MV-4-11 (cell line): ENCODE measurements around the gene ZNF20.

Experiments used
- DNase-seq: peaks from one replicate; lab custom pipeline; 2025; lab: John Stamatoyannopoulos, UW

Gene ZNF20

DNA sequence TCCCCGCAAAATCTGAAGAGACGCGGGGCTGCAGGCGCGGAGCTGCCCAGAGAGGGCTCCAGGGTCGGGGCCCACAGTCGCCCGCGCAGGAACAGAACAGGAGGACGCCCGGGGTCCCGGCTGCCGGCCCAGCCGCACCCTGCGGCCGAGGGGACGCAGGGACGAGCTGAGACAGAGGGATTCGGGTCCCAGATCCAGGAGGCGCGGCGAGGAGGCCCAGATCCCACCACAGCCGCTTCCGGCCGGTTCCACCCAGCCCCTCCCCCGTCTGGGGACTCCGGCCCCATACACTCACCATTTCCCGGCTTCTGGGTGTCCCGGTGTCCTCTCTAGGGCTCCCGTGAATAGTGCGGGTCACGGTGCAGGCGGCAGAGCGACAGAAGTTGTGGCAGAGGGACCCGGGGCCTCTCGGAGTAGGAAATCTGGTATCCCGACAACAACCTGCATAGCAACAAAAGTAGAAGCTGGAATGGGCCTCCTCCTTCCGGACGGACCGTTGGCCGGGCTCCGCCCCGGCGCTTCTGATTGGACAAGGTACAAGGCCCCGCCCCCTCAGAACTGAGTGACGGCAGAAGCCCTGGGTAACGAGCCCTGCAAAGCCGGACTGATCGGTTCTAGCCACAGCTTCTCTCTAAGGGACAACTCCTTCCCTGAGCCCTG lies at the start of gene ZNF20:
Gene ZNF20, minus strand, starts transcription at position 466 of the 660 bp plus-strand sequence. Its CDS starts 168 bp downstream, at position 298.
- DNase-seq: peak; percentile 97

DNA sequence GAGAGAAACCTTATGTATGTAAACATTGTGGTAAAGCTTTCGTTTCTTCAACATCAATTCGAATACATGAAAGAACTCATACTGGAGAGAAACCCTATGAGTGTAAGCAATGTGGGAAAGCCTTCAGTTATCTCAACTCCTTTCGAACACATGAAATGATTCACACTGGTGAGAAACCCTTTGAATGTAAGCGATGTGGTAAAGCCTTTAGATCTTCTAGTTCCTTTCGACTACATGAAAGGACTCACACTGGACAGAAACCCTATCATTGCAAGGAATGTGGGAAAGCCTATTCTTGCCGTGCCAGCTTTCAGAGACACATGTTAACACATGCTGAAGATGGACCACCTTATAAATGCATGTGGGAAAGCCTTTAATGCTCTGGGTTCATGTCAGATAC lies 47.5 kb upstream of the ZNF20 start:
- peak; percentile 39 for DNase-seq

DNA sequence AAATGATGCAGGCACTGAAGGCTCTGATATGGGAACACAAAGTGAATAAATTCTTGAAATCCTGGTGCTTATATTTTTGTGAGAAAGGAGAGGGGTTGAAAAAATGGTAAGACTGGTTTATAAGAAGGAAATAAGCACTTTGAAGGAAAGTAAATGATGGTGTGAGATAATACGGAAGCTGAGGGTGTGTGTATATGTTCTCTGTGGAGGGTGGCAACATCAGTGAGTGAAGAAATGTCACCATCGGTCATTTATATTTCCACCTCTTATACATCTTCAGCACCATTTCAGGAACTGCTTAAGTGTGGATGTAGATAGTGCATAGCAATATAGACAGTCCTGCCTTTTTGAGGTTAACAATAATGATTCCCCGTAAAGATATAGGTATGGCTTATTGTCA lies 40.2 kb upstream of the ZNF20 start:
- no peak for DNase-seq

DNA sequence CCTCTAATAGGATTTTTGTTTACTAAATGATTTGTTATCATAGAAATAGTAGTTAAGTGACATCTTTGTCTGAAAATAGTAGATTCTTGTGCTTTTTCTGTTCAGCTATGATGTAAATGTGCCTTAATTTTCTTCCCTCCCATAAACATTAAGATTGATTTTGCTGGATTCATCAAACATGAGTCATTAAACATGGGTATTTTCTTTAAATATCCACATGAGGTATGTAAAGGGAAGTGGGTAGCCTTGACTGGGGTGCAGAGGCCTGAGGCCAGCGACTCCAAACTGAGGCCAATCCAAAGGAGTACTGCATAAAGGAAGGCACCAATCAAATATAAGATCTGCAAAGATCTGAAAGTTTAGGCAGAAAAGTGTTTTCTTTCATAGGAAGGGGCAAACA lies 26.5 kb upstream of the ZNF20 start:
- DNase-seq: no peak

DNA sequence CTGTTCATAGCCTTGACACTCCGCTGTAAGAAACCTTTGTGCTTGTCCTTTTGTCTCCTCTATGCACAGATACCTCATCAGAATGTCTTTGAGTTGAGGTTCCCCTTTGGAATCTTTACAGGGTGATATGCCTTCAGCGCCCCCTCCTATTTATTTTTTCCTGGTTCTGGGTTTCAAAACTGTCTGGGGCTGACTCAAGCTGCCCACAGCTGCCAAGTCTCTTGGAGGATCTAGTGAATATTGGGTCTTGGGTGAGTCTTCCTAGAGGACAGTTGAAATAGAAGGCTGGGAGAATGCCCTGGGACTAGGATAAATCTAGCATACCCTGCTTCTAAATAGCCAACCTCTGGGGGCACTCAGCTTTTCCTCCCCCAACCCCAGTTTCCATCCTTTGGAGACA lies 23.7 kb upstream of the ZNF20 start:
- no peak for DNase-seq

DNA sequence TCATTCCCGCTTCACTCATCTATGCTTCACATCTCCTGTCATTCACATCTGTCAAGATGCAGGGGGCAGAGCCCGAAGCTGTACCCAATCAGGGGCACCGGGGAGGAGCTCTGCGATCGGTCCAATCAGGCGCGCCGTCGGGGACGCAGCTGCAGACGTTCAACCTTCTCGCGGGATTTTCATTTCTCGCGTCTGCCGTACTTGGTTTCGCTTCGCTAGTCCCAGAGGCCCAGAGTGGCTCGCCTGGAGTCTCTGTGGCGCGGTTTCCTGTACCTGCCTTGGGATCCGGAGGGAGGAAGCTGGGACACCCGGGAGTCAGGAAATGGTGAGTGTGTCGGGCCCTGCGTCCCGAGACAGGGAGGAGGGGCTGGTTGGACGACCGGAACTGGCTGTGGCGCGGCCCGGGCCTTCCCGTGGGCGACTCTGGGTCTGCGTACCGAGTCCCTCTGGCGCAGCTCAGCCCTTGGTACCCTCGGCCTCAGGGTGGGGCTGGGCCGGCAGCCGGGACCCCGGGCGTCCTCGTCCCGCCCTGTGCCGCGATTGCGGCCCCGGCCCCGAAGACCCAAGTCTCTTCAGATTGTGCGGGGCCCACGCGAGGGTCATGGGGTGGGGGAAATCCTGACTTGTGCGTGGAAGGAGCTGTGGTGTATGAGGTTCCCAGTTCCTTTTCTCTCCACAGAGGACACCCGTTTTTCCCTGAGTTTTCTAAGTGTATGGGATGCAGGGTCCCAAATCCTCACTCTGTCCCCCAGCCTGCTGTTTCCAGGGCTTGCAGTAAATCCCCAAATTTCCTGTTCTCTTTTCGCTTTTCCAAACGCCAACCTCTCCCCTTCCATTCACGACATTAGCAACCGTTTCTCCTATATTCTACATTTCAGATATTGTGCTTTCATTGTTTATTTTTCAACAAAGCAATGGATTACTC lies 23.0 kb upstream of the ZNF20 start, which contains the start of gene ZNF136:
Gene ZNF136, plus strand, starts transcription at position 215 of the 925 bp plus-strand sequence. Its CDS starts 108 bp downstream, at position 323.
- DNase-seq: peak; percentile 96

DNA sequence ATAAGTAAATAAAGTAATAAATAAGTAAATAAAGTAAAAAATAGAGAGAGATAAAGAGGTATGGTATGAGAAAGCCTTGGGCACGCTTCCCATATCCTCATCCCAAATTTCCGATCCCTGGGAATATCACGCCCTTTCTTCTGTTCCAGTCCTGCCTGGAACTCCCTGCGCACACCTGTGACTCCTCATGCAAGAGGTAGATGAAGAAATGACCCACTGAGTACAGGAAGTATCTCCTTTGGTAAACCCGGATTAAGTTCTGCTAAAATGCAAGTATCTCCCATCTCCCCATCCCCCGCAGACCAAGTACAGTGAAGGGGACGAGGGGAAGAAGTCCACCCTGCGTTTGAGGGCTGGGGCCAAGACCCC lies 22.3 kb upstream of the ZNF20 start:
- DNase-seq: no peak

DNA sequence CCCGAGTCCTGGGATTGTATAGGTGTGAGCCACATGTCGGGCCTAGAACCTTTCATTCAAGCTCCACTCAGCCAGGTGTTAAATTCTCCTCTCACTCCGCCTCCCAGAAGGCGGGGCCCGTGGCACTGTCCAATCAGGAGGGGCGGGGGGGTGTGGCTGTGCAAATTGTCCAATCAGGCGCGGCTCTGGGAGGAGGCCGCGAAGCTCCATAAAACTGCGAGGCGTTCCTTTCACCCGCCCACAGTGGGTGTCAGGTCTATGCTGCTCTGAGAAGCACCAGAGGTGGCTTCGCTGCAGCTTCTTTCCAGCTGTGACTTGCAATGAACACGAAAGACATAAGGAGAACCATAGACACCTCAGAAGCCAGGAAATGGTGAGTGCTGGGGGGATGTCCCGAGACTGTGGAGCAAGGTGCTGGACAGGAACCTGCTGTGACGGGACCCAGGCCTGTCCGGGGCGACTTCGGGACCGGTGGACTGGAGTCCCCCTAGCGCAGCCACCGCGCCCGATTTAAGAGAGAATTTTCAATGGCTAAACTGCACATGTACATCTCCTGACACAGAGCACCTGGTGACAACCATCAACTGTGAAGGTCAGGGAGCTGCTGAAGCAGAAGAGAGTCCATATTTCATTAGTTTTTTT lies 19.7 kb upstream of the ZNF20 start:
- DNase-seq: no peak

DNA sequence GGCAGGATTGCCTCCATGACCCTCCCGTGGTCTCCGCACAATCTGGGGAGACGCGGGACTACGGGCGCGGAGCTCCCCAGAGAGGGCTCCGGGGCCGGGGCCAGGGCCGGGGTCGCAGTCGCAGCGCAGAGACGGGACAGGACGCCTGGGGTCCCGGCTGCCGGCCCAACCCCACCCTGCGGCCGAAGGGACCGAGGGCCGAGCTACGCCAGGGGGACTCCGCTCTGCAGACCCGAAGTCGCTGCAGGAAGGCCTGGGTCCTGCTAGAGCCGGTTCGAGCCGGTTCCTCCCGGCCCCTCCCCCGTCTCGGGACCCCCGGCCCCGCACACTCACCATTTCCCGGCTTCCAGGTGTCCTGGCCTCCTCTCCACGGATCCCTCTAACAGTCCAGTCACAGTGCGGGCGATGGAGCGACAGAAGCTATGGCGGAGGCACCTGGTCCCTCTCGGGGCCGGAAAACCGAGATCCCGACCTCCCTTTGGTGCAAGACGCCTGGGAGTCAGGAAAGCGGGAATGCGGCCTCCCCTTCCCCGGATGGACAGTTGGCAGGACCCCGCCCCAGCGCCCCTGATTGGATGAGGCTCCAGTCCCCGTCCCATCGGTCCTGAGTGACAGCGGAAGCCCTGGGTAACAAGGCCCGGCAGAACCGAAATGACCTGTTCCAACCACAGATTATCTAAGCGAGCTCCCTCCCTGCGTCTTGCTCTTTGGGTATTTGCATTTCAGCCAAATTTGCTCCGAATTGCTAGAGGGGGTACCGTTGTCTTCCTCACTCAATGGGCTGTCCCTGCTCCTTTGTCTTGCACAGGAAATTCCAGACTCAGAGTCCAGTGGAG lies 16.3 kb upstream of the ZNF20 start, which contains the start of gene ZNF625:
Gene ZNF625, minus strand, starts transcription at position 512 of the 836 bp plus-strand sequence. Its CDS starts 176 bp downstream, at position 336.
- no peak for DNase-seq

DNA sequence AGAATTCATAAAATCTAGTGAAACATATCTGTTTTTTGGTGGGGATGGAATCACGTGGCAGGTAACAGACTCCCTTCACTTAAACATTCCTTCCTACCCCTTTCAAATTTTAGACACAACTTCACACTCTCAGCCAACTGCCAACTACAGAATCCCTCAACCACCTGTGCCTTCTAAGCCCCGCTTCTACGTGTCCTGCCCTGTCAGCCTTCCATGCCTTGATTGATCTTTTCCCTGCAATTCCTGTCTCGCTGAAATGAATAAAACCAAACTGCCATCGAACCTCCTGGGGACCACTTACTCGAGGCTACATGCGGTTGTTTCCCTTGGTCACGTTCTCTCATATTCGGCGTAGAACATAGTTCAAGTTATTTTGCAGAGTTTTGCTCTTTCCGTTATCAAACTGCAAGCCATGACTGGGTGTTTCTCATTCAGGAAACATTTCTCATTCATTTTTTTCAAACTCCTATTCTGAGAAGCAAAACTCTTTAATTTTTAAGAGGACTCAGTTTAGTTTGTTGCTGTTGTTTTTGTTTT lies 15.2 kb upstream of the ZNF20 start:
- no peak for DNase-seq

DNA sequence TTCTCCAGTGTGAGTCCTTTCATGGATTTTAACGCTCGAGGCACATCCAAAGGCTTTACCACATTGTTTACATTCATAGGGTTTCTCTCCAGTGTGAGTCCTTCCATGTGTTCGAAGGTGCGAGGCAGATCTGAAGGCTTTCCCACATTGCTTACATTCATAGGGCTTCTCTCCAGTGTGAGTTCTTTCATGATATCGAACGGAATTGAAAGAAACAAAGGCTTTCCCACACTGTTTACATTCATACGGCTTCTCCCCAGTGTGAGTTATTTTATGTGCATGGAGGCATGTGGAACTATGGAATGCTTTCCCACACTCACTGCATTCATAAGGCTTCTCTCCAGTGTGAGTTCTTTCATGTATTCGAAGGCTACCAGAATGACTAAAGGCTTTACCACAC lies 5.2 kb upstream of the ZNF20 start:
- DNase-seq: no peak

DNA sequence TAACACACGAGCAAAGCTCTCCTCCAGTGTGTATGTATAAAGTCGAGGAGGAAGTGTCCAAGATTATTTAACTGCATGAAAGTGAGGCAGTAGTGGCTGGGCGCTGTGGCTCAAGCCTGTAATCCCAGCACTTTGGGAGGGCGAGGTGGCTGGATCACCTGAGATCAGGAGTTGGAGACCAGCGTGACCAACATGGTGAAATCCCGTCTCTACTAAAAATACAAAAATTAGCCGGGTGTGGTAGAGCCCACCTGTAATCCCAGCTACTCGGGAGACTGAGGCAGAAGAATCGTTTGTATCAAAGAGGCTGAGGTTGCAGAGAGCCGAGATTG lies 1.2 kb upstream of the ZNF20 start:
- DNase-seq: no peak

DNA sequence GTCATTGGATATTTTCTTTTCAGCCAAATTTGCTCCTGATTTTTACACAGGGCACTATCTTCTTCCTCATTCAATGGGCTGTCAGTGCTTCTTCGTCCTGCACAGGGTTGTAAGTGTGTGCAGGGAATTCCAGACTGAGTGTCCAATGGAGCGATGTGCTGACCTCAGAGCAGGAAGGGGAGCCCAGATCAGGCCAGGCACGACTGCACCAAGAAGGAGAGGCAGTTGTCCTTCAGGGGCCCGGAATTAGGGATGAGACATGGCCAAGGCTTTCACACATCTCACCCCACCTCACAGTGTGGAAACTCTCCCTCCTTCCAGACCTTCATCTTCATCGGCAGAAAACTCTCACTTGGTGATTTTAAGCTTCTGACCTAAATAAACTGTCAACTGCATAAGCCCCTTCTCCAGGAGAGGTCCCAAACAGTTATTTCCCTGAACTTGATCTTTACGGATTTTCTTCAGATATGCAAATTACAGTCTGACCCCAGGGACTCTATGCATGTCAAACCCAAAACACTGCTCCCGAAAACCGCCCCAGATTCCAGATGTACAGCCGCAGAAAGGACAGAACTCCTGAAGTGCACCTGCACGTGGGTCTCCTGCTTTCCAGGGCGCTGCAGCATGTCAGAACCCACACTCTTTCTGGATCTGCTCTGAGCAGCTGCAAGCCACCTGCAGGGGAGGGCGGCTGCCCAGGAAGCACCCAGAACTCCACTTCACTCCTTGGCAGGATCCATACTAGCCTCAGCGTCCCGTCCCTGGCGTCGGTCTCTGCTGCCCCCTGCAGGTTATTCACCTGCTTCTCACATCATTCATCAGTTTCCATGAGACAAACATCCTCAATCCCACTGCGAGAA lies 625 bp upstream of the ZNF20 start:
- peak; percentile 86 for DNase-seq

DNA sequence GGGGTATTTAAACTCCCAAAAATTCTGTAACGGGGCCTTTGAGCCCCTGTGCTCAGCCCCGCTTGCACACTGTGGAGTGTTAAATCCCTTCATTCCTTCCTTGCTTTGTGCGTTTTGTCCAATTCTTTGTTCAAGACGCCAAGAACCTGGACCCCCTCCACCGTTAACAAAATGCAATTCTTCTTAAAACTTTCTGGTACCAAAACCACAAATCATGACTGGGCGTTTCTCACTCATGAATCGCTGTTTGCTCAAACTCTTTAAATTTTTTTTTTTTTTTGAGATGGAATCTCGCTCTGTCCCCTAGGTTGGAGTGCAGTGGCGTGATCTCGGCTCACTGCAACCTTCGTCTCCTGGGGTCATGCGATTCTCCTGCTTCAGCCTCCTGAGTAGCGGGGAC lies 881 bp downstream of the ZNF20 start:
- no peak for DNase-seq

DNA sequence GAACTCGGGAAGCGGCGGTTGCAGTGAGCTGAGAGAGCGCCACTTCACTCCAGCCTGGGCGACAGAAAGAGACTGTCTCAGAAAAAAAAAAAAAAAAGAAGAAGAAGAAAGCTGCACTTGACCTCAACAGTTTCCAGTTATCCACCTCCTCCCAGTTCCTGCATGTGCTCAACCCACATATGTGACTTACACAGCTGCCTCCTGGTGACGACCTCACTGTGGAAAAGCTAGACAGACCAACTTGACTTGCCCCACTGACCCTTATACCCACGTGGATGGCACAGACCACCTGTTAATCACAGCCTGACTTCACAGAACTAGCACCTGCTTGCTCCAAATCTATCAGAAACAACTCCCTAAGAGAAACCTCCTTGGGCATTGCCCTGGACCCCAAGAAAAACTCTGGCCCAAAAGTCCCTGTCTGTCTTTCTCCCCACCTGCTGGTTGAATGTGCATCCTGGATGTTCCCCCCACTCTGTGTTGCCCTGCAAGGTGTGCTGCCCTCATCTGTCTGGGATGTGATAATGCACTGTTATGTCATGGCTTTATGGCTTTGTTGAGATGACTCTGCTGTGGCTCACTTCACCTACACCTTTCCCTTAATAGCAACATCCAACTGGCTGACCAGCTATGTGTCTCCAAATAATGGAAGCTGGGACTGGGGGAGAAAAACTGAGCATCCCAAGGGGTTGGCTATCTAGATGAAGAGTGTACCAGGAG lies 2.8 kb downstream of the ZNF20 start:
- peak; percentile 15 for DNase-seq

DNA sequence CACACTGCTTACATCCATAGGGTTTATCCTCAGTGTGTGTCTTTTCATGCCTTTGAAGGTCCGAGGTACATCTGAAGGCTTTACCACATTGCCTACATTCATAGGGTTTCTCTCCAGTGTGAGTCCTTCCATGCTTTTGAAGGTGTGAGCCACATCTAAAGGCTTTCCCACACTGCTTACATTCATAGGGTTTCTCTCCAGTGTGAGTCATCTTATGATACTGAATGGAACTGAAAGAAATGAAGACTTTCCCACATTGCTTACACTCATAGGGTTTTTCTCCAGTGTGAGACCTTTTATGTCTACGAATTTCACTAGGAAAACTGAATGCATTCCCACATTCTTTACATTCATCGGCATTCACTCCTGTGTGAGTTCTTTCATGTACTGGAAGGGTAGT lies 7.1 kb downstream of the ZNF20 start:
- DNase-seq: peak; percentile 29

DNA sequence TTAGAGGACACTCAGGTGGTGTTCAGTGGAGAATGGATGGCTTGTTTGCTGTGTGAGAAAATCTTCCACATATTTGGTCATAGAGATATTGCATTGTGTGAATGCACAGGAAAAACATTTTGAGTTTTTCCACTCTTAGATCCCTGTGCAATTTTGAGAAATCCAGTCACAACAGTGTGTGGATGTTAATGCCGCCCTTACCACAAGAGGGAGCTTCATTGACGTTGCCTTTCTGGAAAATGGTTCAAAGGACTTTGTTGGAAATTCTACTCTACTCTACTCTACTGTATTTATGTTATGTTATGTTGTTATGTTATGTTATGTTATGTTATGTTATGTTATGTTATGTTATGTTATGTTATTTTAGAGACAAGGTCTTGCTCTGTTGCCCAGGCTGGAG lies 13.4 kb downstream of the ZNF20 start:
- DNase-seq: no peak

DNA sequence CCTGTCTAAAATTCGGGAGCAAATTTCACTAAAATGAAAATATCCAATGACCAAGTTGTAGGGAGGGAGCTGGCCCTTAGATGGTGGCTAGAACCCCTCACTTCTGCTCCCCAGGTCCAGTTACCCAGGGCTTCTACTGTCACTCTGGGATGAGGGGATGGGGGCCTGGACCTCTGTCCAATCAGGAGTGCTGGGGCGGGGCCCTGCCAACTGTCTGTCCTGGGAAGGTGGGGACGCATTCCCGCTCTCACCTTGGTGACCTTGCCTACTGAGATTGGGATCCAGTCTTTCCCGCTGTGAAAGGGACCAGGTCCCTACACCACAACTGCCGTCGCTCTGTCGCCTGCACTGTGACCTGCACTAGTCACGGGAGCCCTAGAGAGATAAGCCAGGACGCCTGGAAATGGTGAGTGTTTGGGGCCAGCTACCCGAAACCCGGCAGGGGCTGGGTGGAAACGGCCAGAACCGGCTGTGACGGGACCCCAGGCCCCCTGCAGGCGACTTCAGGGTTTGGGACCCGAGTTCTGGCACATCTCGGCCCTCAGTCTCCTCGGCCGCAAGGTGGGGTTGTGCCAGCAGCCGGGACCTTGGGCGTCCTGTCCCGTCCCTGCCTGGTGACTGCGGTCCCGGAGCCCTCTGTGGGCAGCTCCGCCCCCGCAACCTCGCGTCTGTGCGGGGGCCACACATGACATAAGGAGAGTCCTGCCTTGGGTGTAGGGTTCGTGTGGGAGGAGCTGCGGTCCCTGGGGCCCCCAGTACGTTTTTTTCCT lies 22.8 kb downstream of the ZNF20 start:
- no peak for DNase-seq

DNA sequence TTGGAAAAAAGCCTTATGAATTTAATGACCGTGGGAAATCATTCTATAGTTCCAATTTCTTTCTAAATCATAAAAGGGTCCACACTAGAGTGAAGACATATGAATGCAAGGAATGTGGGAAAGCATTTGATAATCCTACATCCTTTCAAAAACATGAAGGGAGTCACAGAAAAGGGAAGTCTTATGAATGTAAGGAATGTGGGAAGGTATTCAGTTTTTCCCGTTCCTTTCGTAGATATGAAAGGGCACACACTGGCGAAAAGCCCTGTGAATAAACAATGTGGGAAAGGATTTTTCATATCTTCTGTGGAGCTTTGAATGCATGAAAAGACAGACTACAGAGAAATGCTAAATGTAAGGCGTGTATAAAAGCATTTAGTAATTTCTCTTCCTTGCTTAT lies 27.0 kb downstream of the ZNF20 start:
- DNase-seq: no peak
